HepG2 (cell line): ENCODE measurements around the gene TMEM141. TPM values are rescaled to one million over a fixed set of nuclear protein-coding genes. Genes with fewer than 3 reads are reported as not detected.
A peak's percentile ranks its signal among the peaks of the same experiment; 100 is the strongest.

ENCODE experiments used
- AKNA ChIP-seq: sonication (generic); formaldehyde crosslinking; IDR thresholded peaks from 2 replicates; pipeline ENCODE4 v1.4.0; 2020; ENCODE audit warnings: missing genetic modification reagents, borderline replicate concordance
- ATF7 ChIP-seq, 2 experiments: fragments of 450-650 bp in 1 of 2; sonication (generic) in 1 of 2; formaldehyde crosslinking in 1 of 2; IDR thresholded peaks; 2 replicates each; pipeline versions ENCODE4 v1.4.0 to v1.6.1; 2016 to 2020; ENCODE audit warnings: antibody characterized with exemption in 1 of 2, mild to moderate bottlenecking in 1 of 2, missing genetic modification reagents in 1 of 2
- GMEB1 ChIP-seq: sonication (generic); formaldehyde crosslinking; IDR thresholded peaks from 2 replicates; pipeline ENCODE4 v1.5.1; 2020; ENCODE audit warnings: missing genetic modification reagents, mild to moderate bottlenecking, borderline replicate concordance
- HINFP ChIP-seq: sonication (generic); formaldehyde crosslinking; IDR thresholded peaks from 2 replicates; pipeline ENCODE4 v1.4.0; 2020; ENCODE audit warnings: low read depth, mild to moderate bottlenecking, missing genetic modification reagents
- IKZF5 ChIP-seq: IDR thresholded peaks from 2 replicates; pipeline ENCODE4 v1.6.1; 2018; ENCODE audit warnings: missing genetic modification reagents, mild to moderate bottlenecking, missing compliant biosample characterization
- MYC ChIP-seq: sonication (generic); formaldehyde crosslinking; IDR thresholded peaks from 2 replicates; pipeline ENCODE4 v1.9.0; 2021; ENCODE audit warnings: missing genetic modification reagents, borderline replicate concordance
- NFKBIZ ChIP-seq: IDR thresholded peaks from 2 replicates; pipeline ENCODE4 v1.6.1; 2018; ENCODE audit warnings: missing genetic modification reagents, missing compliant biosample characterization
- PBX2 ChIP-seq: IDR thresholded peaks from 2 replicates; pipeline ENCODE4 v1.6.1; 2016; ENCODE audit warnings: control low read depth
- RBM22 ChIP-seq: fragments of 200-400 bp; formaldehyde crosslinking; optimal IDR thresholded peaks from 2 replicates; pipeline ENCODE3; 2017; ENCODE audit warnings: mild to moderate bottlenecking, low read length, moderate library complexity
- SPEN ChIP-seq: sonication (generic); formaldehyde crosslinking; IDR thresholded peaks from 2 replicates; pipeline ENCODE4 v1.5.1; 2020; ENCODE audit warnings: low read depth, mild to moderate bottlenecking, missing genetic modification reagents
- ZNF317 ChIP-seq: sonication (generic); formaldehyde crosslinking; IDR thresholded peaks from 2 replicates; pipeline ENCODE4 v1.5.0; 2020; ENCODE audit warnings: mild to moderate bottlenecking, missing genetic modification reagents
- ZNF432 ChIP-seq: sonication (generic); formaldehyde crosslinking; IDR thresholded peaks from 2 replicates; pipeline ENCODE4 v1.5.0; 2020; ENCODE audit warnings: missing genetic modification reagents, mild to moderate bottlenecking, borderline replicate concordance
- ZNF746 ChIP-seq: sonication (generic); formaldehyde crosslinking; IDR thresholded peaks from 2 replicates; pipeline ENCODE4 v1.8.0; 2022; ENCODE audit warnings: mild to moderate bottlenecking, missing genetic modification reagents
- ZNF788 ChIP-seq: sonication (generic); formaldehyde crosslinking; IDR thresholded peaks from 2 replicates; pipeline ENCODE4 v1.5.0; 2020; ENCODE audit warnings: mild to moderate bottlenecking, missing genetic modification reagents, borderline replicate concordance
- polyA plus RNA-seq, 8 experiments: library from polyadenylated mRNA; depleted of rRNA in 3 of 8; stranded (reverse) in 7 of 8; unstranded in 1 of 8; fragments of >200 nt; fragmentation: Illumina TruSeq in 4 of 8; extraction: Trizol in 4 of 8; gene quantifications; 2 replicates each; pipeline versions ENCODE4 v1.2.1 to v1.2.3, GENCODE V29; 2011 to 2016; ENCODE audit warnings: low read depth in 4 of 8, missing spikeins in 1 of 8, mixed read lengths in 1 of 8; ENCODE audit not compliant: insufficient read depth in 1 of 8
- total RNA-seq, 5 experiments: library from RNA; depleted of rRNA; stranded (reverse); fragments of >200 nt; fragmentation: Illumina TruSeq; extraction: Trizol; gene quantifications; 2 replicates each; pipeline ENCODE4 v1.2.3, GENCODE V29; 2016; ENCODE audit warnings: low read depth in 1 of 5

TMEM141 gene
- total and polyA plus RNA-seq, 2 of the 13 experiments (the other 11 are each of a cell fraction or from before 2014, with no cell fraction given): 81.0 to 202 TPM

- no peak for TF ChIP-seq AKNA (CRISPR knock-in tag)
- no peak for TF ChIP-seq ZNF317 (CRISPR knock-in tag)
- no peak for TF ChIP-seq NFKBIZ
- no peak for TF ChIP-seq ZNF432 (CRISPR knock-in tag)
- no peak for TF ChIP-seq ZNF746 (CRISPR knock-in tag)
- no peak for TF ChIP-seq PBX2 (CRISPR knock-in tag)
- TF ChIP-seq MYC (CRISPR knock-in tag): 0 out of 2 replicates have a peak, but pooled peaks have one; percentile 10
- peak; percentile 16 for TF ChIP-seq RBM22
- TF ChIP-seq GMEB1 (CRISPR knock-in tag): no peak
- TF ChIP-seq ATF7 (IDR thresholded peaks at IDR 0.05): no peak
- TF ChIP-seq ATF7 (CRISPR knock-in tag; IDR thresholded peaks at IDR 0.05): no peak
- no peak for TF ChIP-seq IKZF5 (CRISPR knock-in tag)
- TF ChIP-seq HINFP: no peak
- TF ChIP-seq ZNF788 (CRISPR knock-in tag): peak; percentile 30; the same call in 1 of the 2 replicates
- TF ChIP-seq SPEN: peak; percentile 39; the same call in 1 of the 2 replicates
Measured at GRCh38 chr9:136794281-136794999, 3.3 kb downstream of the TMEM141 start (continued).
